Endothelial cell of umbilical vein (primary cell): Measurements from ENCODE around the gene BAX.

Experiments used
- EZH2 ChIP-seq: IDR thresholded peaks from 2 replicates; pipeline ENCODE4 v1.6.1; 2012; ENCODE audit warnings: borderline replicate concordance, low read depth, mild to moderate bottlenecking, moderate library complexity, low read length, inconsistent platforms; ENCODE audit not compliant: severe bottlenecking
- FOS ChIP-seq: IDR thresholded peaks from 2 replicates; pipeline ENCODE4 v1.6.1; 2011; ENCODE audit warnings: mild to moderate bottlenecking, low read length, moderate library complexity, borderline replicate concordance; ENCODE audit not compliant: insufficient read depth
- GATA2 ChIP-seq: IDR thresholded peaks from 2 replicates; pipeline ENCODE4 v1.7.0; 2011; ENCODE audit warnings: low read depth, mild to moderate bottlenecking, moderate library complexity, mixed read lengths, low read length; ENCODE audit not compliant: insufficient read length, insufficient read depth
- JUN ChIP-seq: IDR thresholded peaks from 2 replicates; pipeline ENCODE4 v1.6.1; 2011; ENCODE audit warnings: borderline replicate concordance, low read depth; ENCODE audit not compliant: insufficient read length, insufficient read depth
- MYC ChIP-seq: IDR thresholded peaks from one replicate; pipeline ENCODE4 v1.6.1; 2011; ENCODE audit warnings: mild to moderate bottlenecking, low read depth, low read length
- POLR2A ChIP-seq: IDR thresholded peaks from 2 replicates; pipeline ENCODE4 v1.6.1; 2012; ENCODE audit warnings: low read depth, mild to moderate bottlenecking, control low read depth, low read length
- POLR2AphosphoS5 ChIP-seq: IDR thresholded peaks from 2 replicates; pipeline ENCODE4 v1.6.1; 2012; ENCODE audit warnings: low read depth, mild to moderate bottlenecking, control low read depth, low read length, moderate library complexity; ENCODE audit not compliant: insufficient read depth
- TF ChIP-seq, protein P1 (sequence below), 2 donors: IDR thresholded peaks; 1 replicate in 1 of 2; 2 replicates in 1 of 2; pipeline ENCODE4 v1.5.1; 2011; ENCODE audit warnings: low read length in 2 of 2, mild to moderate bottlenecking in 2 of 2, moderate library complexity in 2 of 2, control low read depth in 1 of 2, inconsistent platforms in 1 of 2, low read depth in 1 of 2; ENCODE audit not compliant: insufficient read depth in 1 of 2; ENCODE audit errors: extremely low read depth in 1 of 2
- TF ChIP-seq, protein P2 (sequence below): IDR thresholded peaks from 2 replicates; pipeline ENCODE4 v1.6.1; 2011; ENCODE audit not compliant: insufficient read depth, insufficient read length

DNA sequence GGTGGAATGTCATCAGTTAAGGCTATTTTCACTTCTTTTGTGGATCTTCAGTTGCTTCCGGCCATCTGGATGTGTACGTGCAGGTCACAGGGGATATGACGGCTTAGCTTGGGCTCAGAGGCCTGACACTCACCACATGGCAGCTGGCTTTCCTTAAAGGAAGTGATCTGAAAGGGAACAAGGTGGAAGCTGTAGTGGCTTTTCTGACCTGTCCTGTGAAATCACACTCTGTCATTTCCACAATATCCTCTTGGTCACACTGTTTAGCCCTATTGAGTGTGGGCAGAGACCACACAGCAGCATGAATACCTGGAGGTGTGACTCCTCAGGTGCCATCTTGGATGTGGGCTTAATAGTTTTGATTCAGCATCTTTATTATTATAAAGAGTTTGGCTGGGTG is 4.5 kb upstream of the BAX start:
- TF ChIP-seq POLR2A (no peak), EZH2 (no peak), POLR2AphosphoS5 (no peak), GATA2 (no peak), FOS (no peak), JUN (no peak), MYC (no peak)
- TF ChIP-seq, protein P1, sequence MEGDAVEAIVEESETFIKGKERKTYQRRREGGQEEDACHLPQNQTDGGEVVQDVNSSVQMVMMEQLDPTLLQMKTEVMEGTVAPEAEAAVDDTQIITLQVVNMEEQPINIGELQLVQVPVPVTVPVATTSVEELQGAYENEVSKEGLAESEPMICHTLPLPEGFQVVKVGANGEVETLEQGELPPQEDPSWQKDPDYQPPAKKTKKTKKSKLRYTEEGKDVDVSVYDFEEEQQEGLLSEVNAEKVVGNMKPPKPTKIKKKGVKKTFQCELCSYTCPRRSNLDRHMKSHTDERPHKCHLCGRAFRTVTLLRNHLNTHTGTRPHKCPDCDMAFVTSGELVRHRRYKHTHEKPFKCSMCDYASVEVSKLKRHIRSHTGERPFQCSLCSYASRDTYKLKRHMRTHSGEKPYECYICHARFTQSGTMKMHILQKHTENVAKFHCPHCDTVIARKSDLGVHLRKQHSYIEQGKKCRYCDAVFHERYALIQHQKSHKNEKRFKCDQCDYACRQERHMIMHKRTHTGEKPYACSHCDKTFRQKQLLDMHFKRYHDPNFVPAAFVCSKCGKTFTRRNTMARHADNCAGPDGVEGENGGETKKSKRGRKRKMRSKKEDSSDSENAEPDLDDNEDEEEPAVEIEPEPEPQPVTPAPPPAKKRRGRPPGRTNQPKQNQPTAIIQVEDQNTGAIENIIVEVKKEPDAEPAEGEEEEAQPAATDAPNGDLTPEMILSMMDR (IDR thresholded peaks at IDR 0.05; ENCODE audit: extremely low read depth in 1 of 2, insufficient read depth in 1 of 2, low read depth in 1 of 2, low read length in 2 of 2): no peak
- TF ChIP-seq, protein P2, sequence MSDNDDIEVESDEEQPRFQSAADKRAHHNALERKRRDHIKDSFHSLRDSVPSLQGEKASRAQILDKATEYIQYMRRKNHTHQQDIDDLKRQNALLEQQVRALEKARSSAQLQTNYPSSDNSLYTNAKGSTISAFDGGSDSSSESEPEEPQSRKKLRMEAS: no peak
